ENCODE data around the gene TPRG1.

GRCh38 chr3:189160519-189161309, 11.1 kb upstream of the TPRG1 start:
- TF ChIP-seq, protein P1, sequence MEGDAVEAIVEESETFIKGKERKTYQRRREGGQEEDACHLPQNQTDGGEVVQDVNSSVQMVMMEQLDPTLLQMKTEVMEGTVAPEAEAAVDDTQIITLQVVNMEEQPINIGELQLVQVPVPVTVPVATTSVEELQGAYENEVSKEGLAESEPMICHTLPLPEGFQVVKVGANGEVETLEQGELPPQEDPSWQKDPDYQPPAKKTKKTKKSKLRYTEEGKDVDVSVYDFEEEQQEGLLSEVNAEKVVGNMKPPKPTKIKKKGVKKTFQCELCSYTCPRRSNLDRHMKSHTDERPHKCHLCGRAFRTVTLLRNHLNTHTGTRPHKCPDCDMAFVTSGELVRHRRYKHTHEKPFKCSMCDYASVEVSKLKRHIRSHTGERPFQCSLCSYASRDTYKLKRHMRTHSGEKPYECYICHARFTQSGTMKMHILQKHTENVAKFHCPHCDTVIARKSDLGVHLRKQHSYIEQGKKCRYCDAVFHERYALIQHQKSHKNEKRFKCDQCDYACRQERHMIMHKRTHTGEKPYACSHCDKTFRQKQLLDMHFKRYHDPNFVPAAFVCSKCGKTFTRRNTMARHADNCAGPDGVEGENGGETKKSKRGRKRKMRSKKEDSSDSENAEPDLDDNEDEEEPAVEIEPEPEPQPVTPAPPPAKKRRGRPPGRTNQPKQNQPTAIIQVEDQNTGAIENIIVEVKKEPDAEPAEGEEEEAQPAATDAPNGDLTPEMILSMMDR (IDR thresholded peaks at IDR 0.05), result no peak
- TF ChIP-seq EP300 (IDR thresholded peaks at IDR 0.05), result no peak

Measured in gastroesophageal sphincter (tissue), 3 donors.